H1 (cell line): ENCODE results near the gene PDGFA. TPM values are rescaled to one million over a fixed set of nuclear protein-coding genes. Genes with fewer than 3 reads are reported as not detected.

Experiments used
- CTCF ChIA-PET: fragments of 300-600 bp; sonication (Branson Sonifier 250); formaldehyde crosslinking; loops from one replicate; lab custom pipeline; 2021; ENCODE audit not compliant: partially characterized antibody; lab: Charles Lee
- POLR2A ChIA-PET: fragments of 300-600 bp; sonication (Branson Sonifier 250); formaldehyde crosslinking; loops from one replicate; lab custom pipeline; 2021; ENCODE audit warnings: inconsistent platforms; ENCODE audit not compliant: partially characterized antibody; lab: Charles Lee
- DNase-seq, 2 experiments: peaks; one replicate each; pipeline versions ENCODE4 v3.0.0 to v3.0.0-alpha.2; 2010 to 2022; ENCODE audit warnings: low spot score in 2 of 2, low read depth in 1 of 2, mixed read lengths in 1 of 2
- FAIRE-seq: peaks from 2 replicates; lab custom pipeline; 2011; peaks lifted over from hg19 to GRCh38; lab: Jason Lieb, UNC
- H2AFZ ChIP-seq: 2 replicates; pipeline ENCODE4 v1.8.1; 2012; ENCODE audit warnings: low read length, inconsistent platforms
- H2AK5ac ChIP-seq: 2 replicates; pipeline ENCODE4 v1.6.1; 2013; ENCODE audit warnings: low read depth, low read length
- H2BK120ac ChIP-seq: replicated peaks from 2 replicates; pipeline ENCODE3; 2013; ENCODE audit warnings: low read depth, low read length, inconsistent platforms
- H2BK12ac ChIP-seq: 2 replicates; pipeline ENCODE4 v1.6.1; 2013; ENCODE audit warnings: low read depth, low read length
- H2BK15ac ChIP-seq: 2 replicates; pipeline ENCODE4 v1.6.1; 2013; ENCODE audit warnings: low read length
- H2BK20ac ChIP-seq: 2 replicates; pipeline ENCODE4 v1.6.1; 2013; ENCODE audit warnings: low read length
- H2BK5ac ChIP-seq: 2 replicates; pipeline ENCODE4 v1.6.1; 2013; ENCODE audit warnings: low read depth, low read length
- H3K14ac ChIP-seq: 2 replicates; pipeline ENCODE4 v1.6.1; 2013; ENCODE audit warnings: inconsistent platforms; ENCODE audit not compliant: insufficient read length
- H3K18ac ChIP-seq: 2 replicates; pipeline ENCODE4 v1.6.1; 2013; ENCODE audit warnings: low read length; ENCODE audit errors: extremely low read depth
- H3K23ac ChIP-seq: 2 replicates; pipeline ENCODE4 v1.6.1; 2013; ENCODE audit warnings: inconsistent platforms; ENCODE audit not compliant: insufficient read length
- H3K23me2 ChIP-seq: 2 replicates; pipeline ENCODE4 v1.6.1; 2013; ENCODE audit warnings: low read depth, low read length
- H3K27ac ChIP-seq: 2 replicates; pipeline ENCODE4 v1.6.1; 2011; ENCODE audit warnings: low read depth, low read length, inconsistent platforms
- H3K27me3 ChIP-seq, 4 experiments: replicated peaks in 1 of 4; 1 replicate in 1 of 4; 2 replicates in 3 of 4; pipeline versions ENCODE4 v1.6.1 to v1.8.1; 2011 to 2013; ENCODE audit warnings: low read length in 3 of 4, mild to moderate bottlenecking in 3 of 4, inconsistent platforms in 2 of 4, mixed read lengths in 2 of 4, moderate library complexity in 1 of 4; ENCODE audit not compliant: control insufficient read depth in 3 of 4, insufficient read depth in 3 of 4; ENCODE audit errors: extremely low read depth in 1 of 4
- H3K36me3 ChIP-seq, 4 experiments: 2 replicates each; pipeline versions ENCODE4 v1.6.1 to v1.8.1; 2011 to 2013; ENCODE audit warnings: mild to moderate bottlenecking in 4 of 4, low read length in 3 of 4, moderate library complexity in 2 of 4, control low read depth in 1 of 4, inconsistent platforms in 1 of 4; ENCODE audit not compliant: insufficient read depth in 4 of 4, control insufficient read depth in 2 of 4
- H3K4ac ChIP-seq: replicated peaks from 2 replicates; pipeline ENCODE3; 2013; ENCODE audit warnings: low read length, low read depth, mixed read lengths, inconsistent platforms; ENCODE audit not compliant: insufficient read length
- H3K4me1 ChIP-seq, 4 experiments: replicated peaks in 1 of 4; 1 replicate in 1 of 4; 2 replicates in 3 of 4; pipeline versions ENCODE4 v1.6.1 to v1.8.1; 2011 to 2013; ENCODE audit warnings: low read length in 3 of 4, inconsistent platforms in 2 of 4, mixed read lengths in 1 of 4; ENCODE audit not compliant: insufficient read depth in 4 of 4, control insufficient read depth in 3 of 4
- H3K4me2 ChIP-seq, 2 experiments: 2 replicates each; pipeline versions ENCODE4 v1.6.1 to v1.8.1; 2011 to 2013; ENCODE audit warnings: low read depth in 2 of 2, low read length in 2 of 2, control low read depth in 1 of 2, inconsistent platforms in 1 of 2, mild to moderate bottlenecking in 1 of 2; ENCODE audit not compliant: insufficient read depth in 1 of 2
- H3K4me3 ChIP-seq, 4 experiments: fragments of 200-600, 300-600 bp in 1 of 4; sonication (generic), shearing (Covaris generic), sonication (Bioruptor Twin) in 1 of 4; 2 replicates each; pipeline versions ENCODE4 v1.5.1 to v1.8.1; 2011 to 2016; ENCODE audit warnings: low read length in 4 of 4, low read depth in 3 of 4, control low read depth in 2 of 4, inconsistent platforms in 2 of 4, mild to moderate bottlenecking in 2 of 4, mixed read lengths in 1 of 4, moderate library complexity in 1 of 4; ENCODE audit not compliant: insufficient read depth in 2 of 4; ENCODE audit errors: extremely low read depth in 1 of 4
- H3K56ac ChIP-seq: replicated peaks from 2 replicates; pipeline ENCODE3; 2013; ENCODE audit warnings: low read depth, mild to moderate bottlenecking, mixed read lengths, low read length, inconsistent platforms; ENCODE audit not compliant: insufficient read length
- H3K79me1 ChIP-seq: 2 replicates; pipeline ENCODE4 v1.6.1; 2013; ENCODE audit warnings: low read depth, low read length, control low read depth
- H3K79me2 ChIP-seq, 2 experiments: 2 replicates each; pipeline versions ENCODE4 v1.6.1 to v1.8.1; 2012 to 2013; ENCODE audit warnings: low read length in 2 of 2, mild to moderate bottlenecking in 2 of 2, inconsistent platforms in 1 of 2; ENCODE audit not compliant: insufficient read depth in 2 of 2, control insufficient read depth in 1 of 2
- H3K9ac ChIP-seq, 4 experiments: replicated peaks in 1 of 4; 1 replicate in 1 of 4; 2 replicates in 3 of 4; pipeline versions ENCODE4 v1.6.1 to v1.8.1; 2011 to 2013; ENCODE audit warnings: low read depth in 3 of 4, low read length in 3 of 4, control low read depth in 2 of 4, mild to moderate bottlenecking in 2 of 4, moderate library complexity in 2 of 4, inconsistent platforms in 1 of 4; ENCODE audit errors: extremely low read depth in 1 of 4
- H3K9me3 ChIP-seq, 2 experiments: 2 replicates each; pipeline versions ENCODE4 v1.6.1 to v1.8.1; 2012 to 2013; ENCODE audit warnings: mild to moderate bottlenecking in 2 of 2, moderate library complexity in 2 of 2, control low read depth in 1 of 2, inconsistent platforms in 1 of 2, low read depth in 1 of 2, low read length in 1 of 2, mixed read lengths in 1 of 2; ENCODE audit not compliant: insufficient read depth in 2 of 2
- H4K20me1 ChIP-seq, 2 experiments: replicated peaks in 1 of 2; 2 replicates each; pipeline versions ENCODE3 to v1.8.1; 2011 to 2013; ENCODE audit warnings: inconsistent platforms in 2 of 2, low read length in 2 of 2, mild to moderate bottlenecking in 1 of 2; ENCODE audit not compliant: insufficient read depth in 2 of 2, control insufficient read depth in 1 of 2
- H4K5ac ChIP-seq: 2 replicates; pipeline ENCODE4 v1.6.1; 2013; ENCODE audit warnings: low read length, low read depth, mixed read lengths, inconsistent platforms; ENCODE audit not compliant: insufficient read length
- H4K8ac ChIP-seq: 2 replicates; pipeline ENCODE4 v1.8.0; 2013; ENCODE audit warnings: mild to moderate bottlenecking, moderate library complexity, low read length, inconsistent platforms; ENCODE audit not compliant: insufficient read depth; ENCODE audit errors: extremely low read depth
- H4K91ac ChIP-seq: replicated peaks from 2 replicates; pipeline ENCODE3; 2013; ENCODE audit warnings: low read length, mixed read lengths, inconsistent platforms; ENCODE audit not compliant: insufficient read length
- CHD2 ChIP-seq: IDR thresholded peaks from 2 replicates; pipeline ENCODE4 v1.6.1; 2012; ENCODE audit warnings: low read length, improper control_type of control experiment
- CTCF ChIP-seq, 3 experiments: IDR thresholded peaks; 1 replicate in 2 of 3; 2 replicates in 1 of 3; pipeline versions ENCODE4 v1.5.1 to v1.6.1; 2011; ENCODE audit warnings: low read length in 3 of 3, mild to moderate bottlenecking in 3 of 3, inconsistent platforms in 2 of 3, low read depth in 1 of 3, moderate library complexity in 1 of 3; ENCODE audit not compliant: insufficient read depth in 1 of 3; ENCODE audit errors: control extremely low read depth in 1 of 3
- FOSL1 ChIP-seq: IDR thresholded peaks from 2 replicates; pipeline ENCODE4 v1.6.1; 2011; ENCODE audit warnings: mild to moderate bottlenecking, low read depth, low read length, moderate library complexity; ENCODE audit not compliant: insufficient read depth
- GTF2F1 ChIP-seq: IDR thresholded peaks from 2 replicates; pipeline ENCODE4 v1.6.1; 2012; ENCODE audit warnings: low read depth, low read length, improper control_type of control experiment, borderline replicate concordance
- HDAC2 ChIP-seq, 2 experiments: fragments of 300-600 bp in 1 of 2; sonication (generic) in 1 of 2; IDR thresholded peaks; 2 replicates each; pipeline ENCODE4 v1.6.1; 2011 to 2012; ENCODE audit warnings: low read depth in 2 of 2, low read length in 2 of 2, mild to moderate bottlenecking in 2 of 2, moderate library complexity in 2 of 2, borderline replicate concordance in 1 of 2, inconsistent platforms in 1 of 2
- RNF2 ChIP-seq: fragments of 200-900, 300-1000 bp; sonication (generic); IDR thresholded peaks from 2 replicates; pipeline ENCODE4 v1.7.1; 2016; ENCODE audit warnings: borderline replicate concordance, low read depth, mild to moderate bottlenecking, antibody characterized with exemption, low read length; ENCODE audit not compliant: poor library complexity, severe bottlenecking; ENCODE audit errors: missing control alignments
- SUZ12 ChIP-seq: fragments of 200-600 bp; sonication (generic); IDR thresholded peaks from 2 replicates; pipeline ENCODE4 v1.6.1; 2012; ENCODE audit warnings: mild to moderate bottlenecking, inconsistent platforms, low read length, moderate library complexity, mixed read lengths
- USF2 ChIP-seq: IDR thresholded peaks from 2 replicates; pipeline ENCODE4 v1.6.1; 2011; ENCODE audit warnings: low read length, improper control_type of control experiment
- ZNF274 ChIP-seq: IDR thresholded peaks from 2 replicates; pipeline ENCODE4 v1.7.0; 2012; ENCODE audit warnings: low read length, borderline replicate concordance; ENCODE audit errors: extremely low read depth
- WGBS, 2 experiments: shearing (Covaris generic) in 1 of 2; methylation state at CpG; one replicate each; pipeline versions ENCODE4 v1.1.6 to v1.1.7; 2013 to 2015; ENCODE audit warnings: low lambda C conversion rate in 2 of 2, mixed read lengths in 2 of 2, inconsistent platforms in 1 of 2, low coverage in 1 of 2, missing lambda C conversion rate in 1 of 2; ENCODE audit not compliant: insufficient replicate concordance in 2 of 2, insufficient coverage in 1 of 2, insufficient read length in 1 of 2; ENCODE audit errors: extremely low coverage in 1 of 2, missing lambda C conversion rate in 1 of 2; 5-methylcytosine and 5-hydroxymethylcytosine counted together
- polyA plus RNA-seq, 7 experiments: library from polyadenylated mRNA; depleted of rRNA in 3 of 7; stranded (reverse) in 5 of 7; unstranded in 2 of 7; fragments of >200 nt in 5 of 7; fragments of 200-250 nt in 2 of 7; gene quantifications; 1 replicate in 5 of 7; 2 replicates in 1 of 7; 4 replicates in 1 of 7; pipeline versions ENCODE4 v1.2.1 to v1.2.3, GENCODE V29; 2011 to 2013; ENCODE audit warnings: missing spikeins in 2 of 7, mixed read lengths in 2 of 7
- total RNA-seq: library from RNA; stranded (reverse); fragmentation: NEBNext Ultra II Directional; extraction: Animal tissue kit (Norgen Biotek cat#: 25700); gene quantifications from 2 replicates; pipeline ENCODE4 v1.2.1, GENCODE V29; 2021

The PDGFA gene
- total and polyA plus RNA-seq, 2 of the 8 experiments (the other 6 are each of a cell fraction or from before 2014, with no cell fraction given) = 21.1 to 43.0 TPM

- H3K18ac ChIP-seq = no peak overlapping the region
- no peak overlapping the region for H3K27ac ChIP-seq
- CTCF ChIA-PET = no interaction called here
- TF ChIP-seq CHD2 (no peak), CTCF (IDR thresholded peaks at IDR 0.05; ENCODE audit: control extremely low read depth in 1 of 3, insufficient read depth in 1 of 3, low read depth in 1 of 3, low read length in 3 of 3) (no peak), RNF2 (no peak), GTF2F1 (no peak), USF2 (no peak), SUZ12 (no peak), HDAC2 (IDR thresholded peaks at IDR 0.05; ENCODE audit: borderline replicate concordance in 1 of 2, low read depth in 2 of 2, low read length in 2 of 2) (no peak), ZNF274 (no peak), FOSL1 (no peak)
These were observed 52.2 kb downstream of the PDGFA start for GRCh38 chr7:467393-467828.

More at GRCh38 chr7:467393-467828, 52.2 kb downstream of the PDGFA start:
- no peaks in the 10 kb centered on the region for H3K27me3 ChIP-seq
- H3K9ac ChIP-seq = no peak overlapping the region; a peak in 1 of 7 replicates
- 0 out of 2 replicates have a peak overlapping the region, but pooled peaks have one; percentile 16 for H2BK15ac ChIP-seq
- H3K79me2 ChIP-seq = no peaks in the 10 kb centered on the region
- H2BK120ac ChIP-seq = no peak overlapping the region
- no peak overlapping the region for H4K8ac ChIP-seq
- FAIRE-seq = no peak
- no peak overlapping the region for H3K56ac ChIP-seq
- H3K9me3 ChIP-seq = peaks cover 0 to 4% of the 10 kb centered on the region in 2 experiments; a peak in 1 of 4 replicates
- POLR2A ChIA-PET = no interaction called here
- H3K23ac ChIP-seq = no peak overlapping the region
- H2BK20ac ChIP-seq = no peak overlapping the region
- H4K5ac ChIP-seq = no peak overlapping the region
- H2BK12ac ChIP-seq = no peak overlapping the region
- DNase-seq = no peak
- H2AK5ac ChIP-seq = 0 out of 2 replicates have a peak overlapping the region, but pooled peaks have one; percentile 96
- no peak overlapping the region for H3K14ac ChIP-seq
- H3K36me3 ChIP-seq = no peaks in the 10 kb centered on the region
- no peaks in the 10 kb centered on the region for H3K79me1 ChIP-seq
- H3K23me2 ChIP-seq = peaks cover 9% of the 10 kb centered on the region; the same call in 1 of the 2 replicates
- no peak overlapping the region for H2AFZ ChIP-seq
- H3K4ac ChIP-seq = no peak overlapping the region
- H3K4me1 ChIP-seq = peaks cover 0 to 2% (median 0%) of the 10 kb centered on the region in 4 experiments; a peak in 1 of 7 replicates
- peak overlapping the region; percentile 16 for H2BK5ac ChIP-seq
- 93% methylated on average over 3 of the region's 3 CpGs; no CpG with 5 or more reads in 1 of the 2 experiments for WGBS, 2 experiments
- H4K91ac ChIP-seq = no peak overlapping the region
- H3K4me2 ChIP-seq = no peak overlapping the region
- no peak overlapping the region for H3K4me3 ChIP-seq
- H4K20me1 ChIP-seq = peaks cover 0 to 2% of the 10 kb centered on the region in 2 experiments
